Measurements from ENCODE around the gene SUPV3L1. TPM values are rescaled to one million over a fixed set of nuclear protein-coding genes. Genes with fewer than 3 reads are reported as not detected.

SUPV3L1 gene
- total and polyA plus RNA-seq, 3 donors from 2014 or later = 59.2 to 80.4 (median 62.8) TPM

DNA sequence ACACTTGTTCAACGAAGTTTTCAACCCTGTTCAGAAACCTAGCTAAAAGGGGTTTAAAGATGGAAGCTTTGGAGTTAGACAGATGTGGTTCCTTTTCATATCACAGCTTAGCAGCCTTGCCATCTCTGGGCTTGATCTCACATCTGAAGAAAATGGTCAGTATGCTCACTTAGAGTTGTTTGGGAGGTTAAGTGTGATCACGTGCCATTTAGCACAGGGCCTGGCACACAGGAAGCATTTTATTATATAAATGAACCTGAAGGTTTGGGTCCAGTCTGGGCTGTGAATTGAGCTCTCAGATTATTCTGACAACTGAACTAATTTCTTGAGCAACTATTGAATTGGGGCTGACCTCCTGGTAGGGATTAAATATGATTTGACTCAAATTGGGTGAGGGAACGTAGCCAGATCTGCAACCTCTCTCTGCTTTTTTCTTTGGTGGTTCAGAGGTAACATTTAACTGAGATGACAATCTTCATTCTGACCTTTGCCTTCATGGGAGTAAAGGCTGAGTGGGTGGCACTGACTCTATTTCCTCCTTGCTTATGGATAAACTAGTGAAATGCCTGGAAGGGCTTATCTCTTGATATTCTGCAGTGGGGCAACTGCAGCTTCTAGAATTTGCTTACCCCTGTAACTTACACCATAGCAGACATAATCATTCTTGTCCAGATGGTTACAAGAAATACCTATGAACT is 29.9 kb downstream of the SUPV3L1 start:
- Histone ChIP-seq H3K27me3 (no peaks in the 10 kb centered on the region), H3K9me3 (no peaks in the 10 kb centered on the region), H3K4me1 (no peaks in the 10 kb centered on the region), H3K36me3 (ENCODE audit: low read depth, missing control alignments) (no peaks in the 10 kb centered on the region), H3K4me3 (no peak overlapping the region), H3K27ac (no peak overlapping the region)
- no peak for TF ChIP-seq POLR2A (IDR thresholded peaks at IDR 0.05)
- TF ChIP-seq, protein P1, sequence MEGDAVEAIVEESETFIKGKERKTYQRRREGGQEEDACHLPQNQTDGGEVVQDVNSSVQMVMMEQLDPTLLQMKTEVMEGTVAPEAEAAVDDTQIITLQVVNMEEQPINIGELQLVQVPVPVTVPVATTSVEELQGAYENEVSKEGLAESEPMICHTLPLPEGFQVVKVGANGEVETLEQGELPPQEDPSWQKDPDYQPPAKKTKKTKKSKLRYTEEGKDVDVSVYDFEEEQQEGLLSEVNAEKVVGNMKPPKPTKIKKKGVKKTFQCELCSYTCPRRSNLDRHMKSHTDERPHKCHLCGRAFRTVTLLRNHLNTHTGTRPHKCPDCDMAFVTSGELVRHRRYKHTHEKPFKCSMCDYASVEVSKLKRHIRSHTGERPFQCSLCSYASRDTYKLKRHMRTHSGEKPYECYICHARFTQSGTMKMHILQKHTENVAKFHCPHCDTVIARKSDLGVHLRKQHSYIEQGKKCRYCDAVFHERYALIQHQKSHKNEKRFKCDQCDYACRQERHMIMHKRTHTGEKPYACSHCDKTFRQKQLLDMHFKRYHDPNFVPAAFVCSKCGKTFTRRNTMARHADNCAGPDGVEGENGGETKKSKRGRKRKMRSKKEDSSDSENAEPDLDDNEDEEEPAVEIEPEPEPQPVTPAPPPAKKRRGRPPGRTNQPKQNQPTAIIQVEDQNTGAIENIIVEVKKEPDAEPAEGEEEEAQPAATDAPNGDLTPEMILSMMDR (IDR thresholded peaks at IDR 0.05) = no peak
- no peak for DNase-seq
- WGBS, 2 donors = 77 to 85% methylated on average over 3 of the region's 3 CpGs
- intact Hi-C loops (cut with DNase I; ENCODE audit: low total_unique reads) = no loop called here

DNA sequence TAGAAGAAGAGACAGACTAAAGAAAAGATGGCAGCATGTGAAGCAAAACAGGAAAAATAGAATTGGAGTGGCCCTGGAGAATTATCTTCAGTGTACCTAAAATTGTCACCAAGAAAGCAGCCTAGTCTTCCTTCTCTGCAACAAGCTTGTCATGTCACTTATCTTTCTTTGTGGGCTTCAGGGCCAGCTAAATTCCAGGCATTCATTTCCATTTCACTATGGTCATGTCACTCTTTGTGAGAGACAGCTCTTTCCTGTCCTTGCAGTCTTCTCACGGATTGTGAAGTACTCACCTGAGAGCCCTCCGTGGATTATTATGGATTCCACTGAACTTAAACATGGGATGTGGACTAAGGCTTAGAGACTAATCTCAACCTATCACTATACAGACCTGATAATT is 31.1 kb downstream of the SUPV3L1 start:
- no peak for DNase-seq
- Histone ChIP-seq H3K36me3 (ENCODE audit: low read depth, missing control alignments) (no peaks in the 10 kb centered on the region), H3K9me3 (no peaks in the 10 kb centered on the region), H3K27ac (no peak overlapping the region), H3K4me1 (no peaks in the 10 kb centered on the region), H3K27me3 (no peaks in the 10 kb centered on the region), H3K4me3 (no peak overlapping the region)
- intact Hi-C loops (cut with DNase I; ENCODE audit: low total_unique reads) = no loop called here
- 56 to 58% methylated on average over 2 of the region's 2 CpGs for WGBS, 2 donors
- TF ChIP-seq, protein P1 (IDR thresholded peaks at IDR 0.05) = no peak
- no peak for TF ChIP-seq POLR2A (IDR thresholded peaks at IDR 0.05)

DNA sequence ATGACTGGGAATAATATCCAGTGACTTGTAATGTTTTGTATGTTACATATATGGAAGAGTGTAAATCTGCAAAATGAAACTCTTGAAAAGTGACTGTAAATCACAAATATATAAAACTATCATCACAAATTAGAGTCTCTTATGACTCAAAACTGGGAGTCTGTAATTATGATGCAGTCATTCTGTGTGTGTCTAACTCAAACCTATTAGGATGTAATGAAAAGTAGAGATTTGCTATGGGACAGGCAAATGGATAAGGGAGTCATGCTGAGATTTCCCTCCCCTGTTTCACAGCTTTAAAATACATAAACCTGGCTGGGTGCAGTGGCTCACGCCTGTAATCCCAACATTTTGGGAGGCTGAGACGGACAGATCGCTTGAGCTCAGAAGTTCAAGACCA is 31.5 kb downstream of the SUPV3L1 start:
- TF ChIP-seq, protein P1 (IDR thresholded peaks at IDR 0.05) = no peak
- no peak for TF ChIP-seq POLR2A (IDR thresholded peaks at IDR 0.05)
- H3K9me3 ChIP-seq = no peaks in the 10 kb centered on the region
- no peaks in the 10 kb centered on the region for H3K4me1 ChIP-seq
- H3K27me3 ChIP-seq = no peaks in the 10 kb centered on the region
- H3K36me3 ChIP-seq (ENCODE audit: low read depth, missing control alignments) = no peaks in the 10 kb centered on the region
- no peak overlapping the region for H3K27ac ChIP-seq
- H3K4me3 ChIP-seq = no peak overlapping the region
- WGBS, 2 donors = 84 to 88% methylated on average over 3 of the region's 3 CpGs
- intact Hi-C loops (cut with DNase I; ENCODE audit: low total_unique reads) = no loop called here
- no peak for DNase-seq

DNA sequence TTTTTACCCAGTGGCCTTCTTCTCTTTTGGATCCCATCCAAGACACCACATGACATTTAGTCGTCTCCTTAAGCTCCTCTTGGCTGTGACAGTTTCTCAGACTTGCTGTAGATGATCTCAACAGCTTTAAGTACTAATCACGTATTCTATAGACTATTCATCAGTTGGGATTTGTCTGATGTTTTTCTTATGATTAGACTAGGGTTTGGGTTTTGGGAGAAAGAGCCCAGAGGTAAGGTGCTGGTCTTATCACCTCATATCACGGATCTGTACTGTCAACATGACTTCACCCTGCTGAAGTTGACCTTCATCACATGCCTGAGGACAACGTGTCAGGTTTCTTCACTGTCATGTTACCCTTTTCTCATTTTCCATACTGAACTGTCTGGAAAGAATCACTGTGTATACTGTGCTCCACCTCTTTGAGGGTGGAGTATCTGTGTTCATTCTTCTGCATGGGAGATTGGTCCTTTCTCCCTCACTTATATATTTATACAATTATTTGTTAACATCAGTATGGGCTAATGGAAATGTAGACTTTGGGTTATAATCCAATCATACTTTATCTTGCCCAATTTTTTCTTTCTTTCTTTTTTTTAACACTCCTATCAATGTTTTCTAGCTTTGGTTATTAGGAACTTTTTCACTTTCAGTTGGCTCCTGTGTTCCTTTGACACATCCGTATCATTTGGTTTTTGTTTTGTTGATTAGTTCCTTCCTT is 33.7 kb downstream of the SUPV3L1 start:
- intact Hi-C loops (cut with DNase I; ENCODE audit: low total_unique reads) = no loop called here
- WGBS, 2 donors = 59 to 62% methylated on average over 5 of the region's 5 CpGs
- Histone ChIP-seq H3K4me3 (no peak overlapping the region), H3K4me1 (no peaks in the 10 kb centered on the region), H3K27me3 (no peaks in the 10 kb centered on the region), H3K36me3 (ENCODE audit: low read depth, missing control alignments) (no peaks in the 10 kb centered on the region), H3K27ac (no peak overlapping the region), H3K9me3 (no peaks in the 10 kb centered on the region)
- no peak for DNase-seq
- no peak for TF ChIP-seq POLR2A (IDR thresholded peaks at IDR 0.05)
- TF ChIP-seq, protein P1 (IDR thresholded peaks at IDR 0.05) = no peak
